CD14-positive monocyte (primary cell): ENCODE results near the gene OR8G1. TPM values are rescaled to one million over a fixed set of nuclear protein-coding genes. Genes with fewer than 3 reads are reported as not detected.
"Not testable (repeated sequence)": the region's sequence is repeated elsewhere in the genome, so short reads cannot be mapped to it uniquely, and the experiment has no call there.

Experiments used
- DNase-seq, 3 donors: peaks; one replicate each; pipeline ENCODE4 v3.0.0-alpha.2; 2011 to 2022
- H2AFZ ChIP-seq: 2 replicates; pipeline ENCODE4 v1.6.0; 2012; ENCODE audit warnings: mild to moderate bottlenecking, low read depth, low read length, inconsistent platforms; ENCODE audit not compliant: insufficient read depth, poor library complexity, severe bottlenecking
- H3K27ac ChIP-seq, 2 donors: 1 replicate in 1 of 2; 2 replicates in 1 of 2; pipeline ENCODE4 v1.5.1; 2012 to 2013; ENCODE audit warnings: low read length in 2 of 2, control low read depth in 1 of 2, inconsistent platforms in 1 of 2, low read depth in 1 of 2, mild to moderate bottlenecking in 1 of 2
- H3K27me3 ChIP-seq, 2 donors: one replicate each; pipeline versions ENCODE4 v1.6.0 to v1.6.1; 2011 to 2013; ENCODE audit warnings: low read length in 2 of 2; ENCODE audit not compliant: control insufficient read depth in 2 of 2, insufficient read depth in 2 of 2
- H3K36me3 ChIP-seq, 2 donors: replicated peaks in 1 of 2; 1 replicate in 1 of 2; 2 replicates in 1 of 2; pipeline versions ENCODE4 v1.5.1 to v1.6.1; 2012 to 2013; ENCODE audit warnings: low read length in 2 of 2, control low read depth in 1 of 2, inconsistent platforms in 1 of 2, mild to moderate bottlenecking in 1 of 2; ENCODE audit not compliant: insufficient read depth in 2 of 2, control insufficient read depth in 1 of 2
- H3K4me1 ChIP-seq, 2 donors: 1 replicate in 1 of 2; 2 replicates in 1 of 2; pipeline versions ENCODE4 v1.5.1 to v1.6.1; 2012 to 2013; ENCODE audit warnings: low read length in 2 of 2, control low read depth in 1 of 2, inconsistent platforms in 1 of 2, mild to moderate bottlenecking in 1 of 2, moderate library complexity in 1 of 2; ENCODE audit not compliant: insufficient read depth in 2 of 2, control insufficient read depth in 1 of 2
- H3K4me2 ChIP-seq: replicated peaks from 2 replicates; pipeline ENCODE3; 2012; ENCODE audit warnings: low read length, moderate library complexity, mild to moderate bottlenecking; ENCODE audit not compliant: poor library complexity, severe bottlenecking; ENCODE audit errors: extremely low read depth
- H3K4me3 ChIP-seq, 3 experiments: fragments of 200-600 bp in 1 of 3; sonication (generic) in 1 of 3; replicated peaks in 1 of 3; 1 replicate in 2 of 3; 2 replicates in 1 of 3; pipeline ENCODE4 v1.5.1; 2011 to 2013; ENCODE audit warnings: low read length in 3 of 3, mild to moderate bottlenecking in 3 of 3, control low read depth in 2 of 3, low read depth in 2 of 3, inconsistent platforms in 1 of 3, moderate library complexity in 1 of 3
- H3K79me2 ChIP-seq: 2 replicates; pipeline ENCODE4 v1.6.0; 2012; ENCODE audit warnings: mild to moderate bottlenecking, control low read depth, inconsistent platforms, low read length, moderate library complexity; ENCODE audit not compliant: insufficient read depth
- H3K9ac ChIP-seq: 2 replicates; pipeline ENCODE4 v1.6.0; 2017; ENCODE audit warnings: low read length, mild to moderate bottlenecking; ENCODE audit not compliant: insufficient read depth, poor library complexity, severe bottlenecking
- H3K9me3 ChIP-seq, 2 donors: replicated peaks in 1 of 2; 1 replicate in 1 of 2; 2 replicates in 1 of 2; pipeline versions ENCODE4 v1.5.1 to v1.6.1; 2012 to 2013; ENCODE audit warnings: low read length in 2 of 2, control low read depth in 1 of 2; ENCODE audit not compliant: control insufficient read depth in 1 of 2, insufficient read depth in 1 of 2
- H4K20me1 ChIP-seq: 2 replicates; pipeline ENCODE4 v1.6.0; 2012; ENCODE audit warnings: mild to moderate bottlenecking, low read length, control low read depth, moderate library complexity; ENCODE audit not compliant: insufficient read depth
- H3K27ac Mint-ChIP-seq, 7 donors: one replicate each; pipeline ENCODE4 v1.8.0; 2020; ENCODE audit warnings: mild to moderate bottlenecking in 7 of 7, mixed read lengths in 7 of 7, moderate library complexity in 6 of 7, inconsistent platforms in 2 of 7
- H3K27me3 Mint-ChIP-seq, 3 donors: one replicate each; pipeline ENCODE4 v1.8.0; 2021 to 2022; ENCODE audit warnings: low read depth in 3 of 3, mild to moderate bottlenecking in 3 of 3, mixed read lengths in 3 of 3, moderate library complexity in 3 of 3, inconsistent platforms in 1 of 3
- H3K36me3 Mint-ChIP-seq, 2 donors: one replicate each; pipeline ENCODE4 v1.8.0; 2020; ENCODE audit warnings: mixed read lengths in 2 of 2, inconsistent platforms in 1 of 2, mild to moderate bottlenecking in 1 of 2
- H3K4me1 Mint-ChIP-seq: one replicate; pipeline ENCODE4 v1.8.0; 2020; ENCODE audit warnings: mild to moderate bottlenecking, mixed read lengths
- H3K4me3 Mint-ChIP-seq, 2 donors: one replicate each; pipeline ENCODE4 v1.8.0; 2020; ENCODE audit warnings: mild to moderate bottlenecking in 2 of 2, mixed read lengths in 2 of 2, moderate library complexity in 1 of 2
- H3K9me3 Mint-ChIP-seq, 7 donors: one replicate each; pipeline ENCODE4 v1.8.0; 2020 to 2022; ENCODE audit warnings: mixed read lengths in 7 of 7, mild to moderate bottlenecking in 6 of 7, moderate library complexity in 6 of 7, inconsistent platforms in 2 of 7
- CTCF ChIP-seq: fragments of 200-600 bp; IDR thresholded peaks from one replicate; pipeline ENCODE4 v1.8.0; 2022; ENCODE audit warnings: antibody characterized with exemption, mild to moderate bottlenecking
- WGBS: methylation state at CpG from one replicate; pipeline ENCODE4 v1.1.5; 2013; ENCODE audit warnings: missing lambda C conversion rate; ENCODE audit not compliant: insufficient coverage; 5-methylcytosine and 5-hydroxymethylcytosine counted together
- intact Hi-C, 2 donors: fragments of 100-400 bp; cut with micrococcal nuclease; formaldehyde crosslinking; loops; one replicate each; pipeline versions ENCODE4 v1.15.0 to v1.15.1; 2023
- polyA plus RNA-seq, 3 donors: library from polyadenylated mRNA; depleted of rRNA in 1 of 3; unstranded in 2 of 3; stranded (reverse) in 1 of 3; fragments of 300-500 nt in 2 of 3; fragments of >200 nt in 1 of 3; fragmentation: Illumina TruSeq in 2 of 3; gene quantifications; 1 replicate in 2 of 3; 2 replicates in 1 of 3; pipeline ENCODE4 v1.2.3, GENCODE V29; 2012 to 2021

Gene OR8G1
- polyA plus RNA-seq, 3 donors = not detected

DNA sequence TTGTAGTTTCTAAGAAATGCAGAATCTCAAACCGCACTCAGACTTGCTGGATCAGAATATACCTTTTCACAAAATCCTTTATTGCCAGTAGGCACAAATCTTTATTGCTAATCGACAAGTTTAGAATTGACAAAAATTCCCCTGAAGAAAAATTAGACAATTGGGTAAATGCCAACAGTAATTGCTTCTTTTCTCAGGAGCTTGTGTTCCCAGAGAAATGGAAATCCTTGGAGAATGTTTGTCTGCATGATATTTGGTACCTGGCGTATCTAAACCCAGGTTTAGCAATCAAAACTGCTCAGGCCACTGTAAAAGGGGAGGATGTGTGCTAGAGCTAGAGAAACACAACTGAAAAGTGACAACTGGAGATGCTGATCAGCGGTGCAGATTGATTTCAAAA is 15.2 kb downstream of the OR8G1 start, which contains the start of gene OR8G5:
OR8G5 (plus strand) TSS at position 301 of the 400 bp plus-strand sequence. CDS start 8,556 bp downstream, outside the sequence.
- Mint-ChIP-seq H3K4me3 (no peak within 1 kb of the TSS), H3K27me3 (no peaks in the 10 kb centered on the region), H3K4me1 (no peaks in the 10 kb centered on the region), H3K9me3 (peaks cover 0 to under 1% (median 0%) of the 10 kb centered on the region in 7 donors), H3K36me3 (no peaks in the 10 kb centered on the region), H3K27ac (no peak within 1 kb of the TSS)
- no peak within 1 kb of the TSS for H3K4me2 ChIP-seq
- no peaks in the 10 kb centered on the region for H3K4me1 ChIP-seq
- no peaks in the 10 kb centered on the region for H3K9me3 ChIP-seq
- 70% methylated on average over 3 of the region's 4 CpGs for WGBS
- intact Hi-C loops = no loop called here
- H3K36me3 ChIP-seq = no peaks in the 10 kb centered on the region
- H2AFZ ChIP-seq = no peak within 1 kb of the TSS
- no peaks in the 10 kb centered on the region for H3K79me2 ChIP-seq
- no peak within 1 kb of the TSS for H3K4me3 ChIP-seq
- no peak within 1 kb of the TSS for H3K9ac ChIP-seq
- H3K27me3 ChIP-seq = no peaks in the 10 kb centered on the region
- H4K20me1 ChIP-seq = no peaks in the 10 kb centered on the region
- no peak within 1 kb of the TSS for H3K27ac ChIP-seq
- TF ChIP-seq CTCF = no peak
- no peak for DNase-seq

DNA sequence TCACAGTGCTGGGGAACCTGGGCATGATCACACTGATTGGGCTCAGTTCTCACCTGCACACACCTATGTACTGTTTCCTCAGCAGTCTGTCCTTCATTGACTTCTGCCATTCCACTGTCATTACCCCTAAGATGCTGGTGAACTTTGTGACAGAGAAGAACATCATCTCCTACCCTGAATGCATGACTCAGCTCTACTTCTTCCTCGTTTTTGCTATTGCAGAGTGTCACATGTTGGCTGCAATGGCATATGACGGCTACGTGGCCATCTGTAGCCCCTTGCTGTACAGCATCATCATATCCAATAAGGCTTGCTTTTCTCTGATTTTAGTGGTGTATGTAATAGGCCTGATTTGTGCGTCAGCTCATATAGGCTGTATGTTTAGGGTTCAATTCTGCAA is 24.1 kb downstream of the OR8G1 start:
- H3K9me3 ChIP-seq, H3K4me1 ChIP-seq, H3K4me2 ChIP-seq, H4K20me1 ChIP-seq, H3K36me3 Mint-ChIP-seq, H3K4me3 ChIP-seq, H3K4me1 Mint-ChIP-seq, H3K36me3 ChIP-seq, H3K27ac ChIP-seq, H3K79me2 ChIP-seq, H3K9ac ChIP-seq, H3K27me3 Mint-ChIP-seq, H2AFZ ChIP-seq, H3K9me3 Mint-ChIP-seq, H3K27me3 ChIP-seq, H3K4me3 Mint-ChIP-seq, intact Hi-C loops: not testable (repeated sequence)
- DNase-seq = peak; percentile 28 to 61 (median 30)
- peak overlapping the region in 3 of 7 donors; percentile 50 to 90 (median 77) for H3K27ac Mint-ChIP-seq
- WGBS = no CpG with 5 or more reads among the region's 4 CpGs

DNA sequence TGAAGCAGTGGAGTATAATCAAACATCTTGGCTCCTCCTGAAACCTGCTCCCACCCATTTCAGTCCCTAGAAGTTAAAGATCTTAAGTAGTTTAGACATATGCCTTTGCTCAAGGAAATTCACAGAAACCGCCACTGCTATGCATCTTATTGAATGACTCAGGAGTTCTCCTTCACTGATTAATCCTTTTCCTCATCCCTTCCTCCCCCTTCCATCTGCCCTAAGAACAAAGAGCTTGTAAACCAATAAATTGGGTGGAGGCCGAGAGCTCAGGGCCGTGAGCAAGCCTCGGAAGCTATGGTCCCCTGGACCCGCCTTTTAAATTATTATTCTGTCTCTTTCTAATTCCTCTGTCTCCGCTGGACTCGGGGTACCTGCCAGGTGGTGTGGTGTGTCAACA is 30.0 kb downstream of the OR8G1 start:
- DNase-seq, H3K27me3 ChIP-seq, H3K27me3 Mint-ChIP-seq, H3K9ac ChIP-seq, H4K20me1 ChIP-seq, H3K4me1 ChIP-seq, H2AFZ ChIP-seq, H3K9me3 Mint-ChIP-seq, H3K36me3 ChIP-seq, H3K9me3 ChIP-seq, H3K4me2 ChIP-seq, H3K27ac Mint-ChIP-seq, H3K4me3 Mint-ChIP-seq, H3K36me3 Mint-ChIP-seq, H3K4me1 Mint-ChIP-seq, H3K27ac ChIP-seq, H3K4me3 ChIP-seq, H3K79me2 ChIP-seq: not testable (repeated sequence)
- WGBS = 93% methylated on average over 2 of the region's 7 CpGs
- intact Hi-C loops = loop anchor here in 1 of 2 donors (10.0 kb wide), 1 partner anchor 196 kb away; no protein-coding TSS in a partner anchor
